ENCODE measurements around the gene PHF5A.
"Not testable (repeated sequence)": the region's sequence is repeated elsewhere in the genome, so short reads cannot be mapped to it uniquely, and the experiment has no call there.

The PHF5A gene

GRCh38 chr22:41444360-41445128 is 23.9 kb downstream of the PHF5A start:
- peak overlapping the region; percentile 96 for H3K27ac ChIP-seq (ENCODE audit: low read length)
- no peaks in the 10 kb centered on the region for H3K27me3 ChIP-seq (ENCODE audit: low read depth, low read length)
- peaks cover 4 to 33% of the 10 kb centered on the region in 2 donors for H3K4me1 ChIP-seq (ENCODE audit: control insufficient read depth in 1 of 2, insufficient read depth in 2 of 2, low read length in 2 of 2)
- peak overlapping the region; percentile 98 to 99 for H3K4me3 ChIP-seq (ENCODE audit: low read depth in 1 of 2, low read length in 2 of 2)
- peaks cover 0 to 22% of the 10 kb centered on the region in 2 donors for H3K36me3 ChIP-seq (ENCODE audit: control insufficient read depth in 1 of 2, insufficient read depth in 2 of 2, low read length in 2 of 2)
- no peaks in the 10 kb centered on the region for H3K9me3 ChIP-seq (ENCODE audit: control insufficient read depth in 1 of 2, low read length in 2 of 2)

GRCh38 chr22:41442240-41442792 is 26.2 kb downstream of the PHF5A start:
- Histone ChIP-seq H3K36me3 (ENCODE audit: control insufficient read depth in 1 of 2, insufficient read depth in 2 of 2, low read length in 2 of 2) (peaks cover 1 to 17% of the 10 kb centered on the region in 2 donors), H3K27me3 (ENCODE audit: low read depth, low read length) (no peaks in the 10 kb centered on the region), H3K9me3 (ENCODE audit: control insufficient read depth in 1 of 2, low read length in 2 of 2) (no peaks in the 10 kb centered on the region), H3K4me3 (ENCODE audit: low read depth in 1 of 2, low read length in 2 of 2) (no peak overlapping the region), H3K4me1 (ENCODE audit: control insufficient read depth in 1 of 2, insufficient read depth in 2 of 2, low read length in 2 of 2) (peaks cover 0 to 38% of the 10 kb centered on the region in 2 donors), H3K27ac (ENCODE audit: low read length) (no peak overlapping the region)

DNA sequence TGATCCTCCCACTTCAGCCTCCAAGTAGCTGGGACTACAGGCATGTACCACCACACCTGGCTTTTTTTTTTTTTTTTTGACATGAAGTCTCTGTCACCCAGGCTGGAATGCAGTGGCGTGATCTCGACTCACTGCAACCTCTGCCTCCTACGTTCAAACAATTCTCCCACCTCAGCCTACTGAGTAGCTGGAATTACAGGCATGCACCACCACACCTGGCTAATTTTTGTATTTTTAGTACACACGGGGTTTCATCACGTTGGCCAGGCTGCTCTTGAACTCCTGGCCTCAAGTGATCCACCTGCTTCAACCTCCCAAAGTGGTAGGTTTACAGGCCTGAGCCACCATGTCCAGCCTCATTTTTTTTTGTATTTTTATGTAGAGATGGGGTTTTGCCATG is 28.0 kb downstream of the PHF5A start:
- H3K27ac ChIP-seq (ENCODE audit: low read length); H3K27me3 ChIP-seq (ENCODE audit: low read depth, low read length); H3K9me3 ChIP-seq (ENCODE audit: control insufficient read depth in 1 of 2, low read length in 2 of 2); H3K4me3 ChIP-seq (ENCODE audit: low read depth in 1 of 2, low read length in 2 of 2): not testable (repeated sequence)
- H3K4me1 ChIP-seq (ENCODE audit: control insufficient read depth in 1 of 2, insufficient read depth in 2 of 2, low read length in 2 of 2), result peaks cover under 1 to 47% of the 10 kb centered on the region in 2 donors
- peaks cover 19 to 27% of the 10 kb centered on the region in 2 donors for H3K36me3 ChIP-seq (ENCODE audit: control insufficient read depth in 1 of 2, insufficient read depth in 2 of 2, low read length in 2 of 2)

DNA sequence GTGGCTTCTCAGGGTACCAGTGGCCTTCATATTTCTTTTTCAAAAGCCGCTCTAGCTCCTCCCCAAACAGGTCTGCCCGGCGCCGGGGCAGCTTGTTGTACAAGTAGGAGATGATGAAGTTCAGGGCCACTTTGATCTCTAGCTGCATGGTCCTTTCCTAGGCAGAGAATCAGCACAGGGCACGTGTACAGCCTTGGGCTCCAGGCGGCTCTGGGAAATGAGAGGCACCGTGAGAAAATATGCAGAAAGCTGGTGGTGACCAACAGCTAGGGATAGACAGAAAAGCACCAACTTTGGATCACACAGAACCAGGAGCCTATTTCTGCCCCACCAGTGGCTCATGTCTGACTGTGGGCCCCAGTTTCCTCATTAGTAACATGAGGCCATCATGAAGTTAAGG is 31.3 kb downstream of the PHF5A start:
- Histone ChIP-seq H3K4me3 (ENCODE audit: low read depth in 1 of 2, low read length in 2 of 2) (no peak overlapping the region), H3K9me3 (ENCODE audit: control insufficient read depth in 1 of 2, low read length in 2 of 2) (no peaks in the 10 kb centered on the region), H3K36me3 (ENCODE audit: control insufficient read depth in 1 of 2, insufficient read depth in 2 of 2, low read length in 2 of 2) (peaks cover 24 to 28% of the 10 kb centered on the region in 2 donors), H3K27me3 (ENCODE audit: low read depth, low read length) (no peaks in the 10 kb centered on the region), H3K27ac (ENCODE audit: low read length) (no peak overlapping the region), H3K4me1 (ENCODE audit: control insufficient read depth in 1 of 2, insufficient read depth in 2 of 2, low read length in 2 of 2) (peaks cover 6 to 51% of the 10 kb centered on the region in 2 donors)

- H3K4me3 ChIP-seq (ENCODE audit: low read depth in 1 of 2, low read length in 2 of 2), result no peak overlapping the region
- no peak overlapping the region for H3K27ac ChIP-seq (ENCODE audit: low read length)
- no peaks in the 10 kb centered on the region for H3K27me3 ChIP-seq (ENCODE audit: low read depth, low read length)
- H3K4me1 ChIP-seq (ENCODE audit: control insufficient read depth in 1 of 2, insufficient read depth in 2 of 2, low read length in 2 of 2), result peaks cover 6 to 55% of the 10 kb centered on the region in 2 donors
- H3K9me3 ChIP-seq (ENCODE audit: control insufficient read depth in 1 of 2, low read length in 2 of 2), result no peaks in the 10 kb centered on the region
- peaks cover 24 to 34% of the 10 kb centered on the region in 2 donors for H3K36me3 ChIP-seq (ENCODE audit: control insufficient read depth in 1 of 2, insufficient read depth in 2 of 2, low read length in 2 of 2)
Measured at GRCh38 chr22:41436322-41437113, 32.0 kb downstream of the PHF5A start.

- Histone ChIP-seq H3K27ac (ENCODE audit: low read length) (no peak overlapping the region), H3K9me3 (ENCODE audit: control insufficient read depth in 1 of 2, low read length in 2 of 2) (no peaks in the 10 kb centered on the region), H3K36me3 (ENCODE audit: control insufficient read depth in 1 of 2, insufficient read depth in 2 of 2, low read length in 2 of 2) (peaks cover 24 to 40% of the 10 kb centered on the region in 2 donors)
Measured at GRCh38 chr22:41435560-41435959, 32.9 kb downstream of the PHF5A start.

GRCh38 chr22:41434361-41435003 is 34.0 kb downstream of the PHF5A start:
- Histone ChIP-seq H3K4me1 (ENCODE audit: control insufficient read depth in 1 of 2, insufficient read depth in 2 of 2, low read length in 2 of 2) (peaks cover 6 to 47% of the 10 kb centered on the region in 2 donors), H3K36me3 (ENCODE audit: control insufficient read depth in 1 of 2, insufficient read depth in 2 of 2, low read length in 2 of 2) (peaks cover 24 to 40% of the 10 kb centered on the region in 2 donors)
- not testable (repeated sequence) for H3K9me3 ChIP-seq (ENCODE audit: control insufficient read depth in 1 of 2, low read length in 2 of 2); H3K27ac ChIP-seq (ENCODE audit: low read length); H3K4me3 ChIP-seq (ENCODE audit: low read depth in 1 of 2, low read length in 2 of 2); H3K27me3 ChIP-seq (ENCODE audit: low read depth, low read length)

More at GRCh38 chr22:41435560-41435959, 32.9 kb downstream of the PHF5A start:
- Histone ChIP-seq H3K27me3 (ENCODE audit: low read depth, low read length) (no peaks in the 10 kb centered on the region), H3K4me1 (ENCODE audit: control insufficient read depth in 1 of 2, insufficient read depth in 2 of 2, low read length in 2 of 2) (peaks cover 6 to 55% of the 10 kb centered on the region in 2 donors), H3K4me3 (ENCODE audit: low read depth in 1 of 2, low read length in 2 of 2) (no peak overlapping the region)

- H3K9me3 ChIP-seq (ENCODE audit: control insufficient read depth in 1 of 2, low read length in 2 of 2); H3K4me3 ChIP-seq (ENCODE audit: low read depth in 1 of 2, low read length in 2 of 2); H3K27me3 ChIP-seq (ENCODE audit: low read depth, low read length); H3K27ac ChIP-seq (ENCODE audit: low read length): not testable (repeated sequence)
- peaks cover 6 to 37% of the 10 kb centered on the region in 2 donors for H3K4me1 ChIP-seq (ENCODE audit: control insufficient read depth in 1 of 2, insufficient read depth in 2 of 2, low read length in 2 of 2)
- H3K36me3 ChIP-seq (ENCODE audit: control insufficient read depth in 1 of 2, insufficient read depth in 2 of 2, low read length in 2 of 2), result peaks cover 24 to 40% of the 10 kb centered on the region in 2 donors
Measured at GRCh38 chr22:41433480-41433879, 35.0 kb downstream of the PHF5A start.

DNA sequence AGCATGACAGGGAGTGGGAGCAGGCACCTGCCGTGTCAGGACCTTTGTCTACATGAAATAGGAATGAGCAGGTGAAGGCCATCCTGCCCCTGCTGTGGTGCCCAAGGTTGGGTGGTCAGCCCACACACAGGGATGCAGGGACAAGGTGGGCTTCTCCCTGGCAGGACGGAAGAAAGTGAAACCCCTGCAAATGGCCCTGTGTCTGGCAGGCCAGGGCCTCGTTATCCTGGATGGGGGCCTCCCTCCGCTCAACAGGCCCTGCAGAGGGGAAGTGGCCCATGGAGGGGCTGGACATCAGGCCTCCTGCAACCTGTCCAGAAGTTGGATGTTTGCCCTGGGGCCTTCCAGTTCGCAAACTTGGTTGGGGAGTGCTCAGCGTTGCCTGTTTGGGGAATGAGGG is 36.8 kb downstream of the PHF5A start:
- Histone ChIP-seq H3K36me3 (ENCODE audit: control insufficient read depth in 1 of 2, insufficient read depth in 2 of 2, low read length in 2 of 2) (peaks cover 16 to 34% of the 10 kb centered on the region in 2 donors), H3K9me3 (ENCODE audit: control insufficient read depth in 1 of 2, low read length in 2 of 2) (no peaks in the 10 kb centered on the region), H3K4me1 (ENCODE audit: control insufficient read depth in 1 of 2, insufficient read depth in 2 of 2, low read length in 2 of 2) (peaks cover 6 to 37% of the 10 kb centered on the region in 2 donors), H3K4me3 (ENCODE audit: low read depth in 1 of 2, low read length in 2 of 2) (no peak overlapping the region), H3K27me3 (ENCODE audit: low read depth, low read length) (no peaks in the 10 kb centered on the region), H3K27ac (ENCODE audit: low read length) (no peak overlapping the region)

- no peak overlapping the region for H3K27ac ChIP-seq (ENCODE audit: low read length)
- H3K4me3 ChIP-seq (ENCODE audit: low read depth in 1 of 2, low read length in 2 of 2), result no peak overlapping the region
- H3K27me3 ChIP-seq (ENCODE audit: low read depth, low read length), result no peaks in the 10 kb centered on the region
- H3K36me3 ChIP-seq (ENCODE audit: control insufficient read depth in 1 of 2, insufficient read depth in 2 of 2, low read length in 2 of 2), result peaks cover 0 to 25% of the 10 kb centered on the region in 2 donors
- H3K9me3 ChIP-seq (ENCODE audit: control insufficient read depth in 1 of 2, low read length in 2 of 2), result no peaks in the 10 kb centered on the region
- peaks cover 0 to 23% of the 10 kb centered on the region in 2 donors for H3K4me1 ChIP-seq (ENCODE audit: control insufficient read depth in 1 of 2, insufficient read depth in 2 of 2, low read length in 2 of 2)
Measured at GRCh38 chr22:41429951-41430332, 38.5 kb downstream of the PHF5A start.
